Mucosa of descending colon (tissue), 3 donors: Measurements from ENCODE around the gene HPGD. TPM values are rescaled to one million over a fixed set of nuclear protein-coding genes. Genes with fewer than 3 reads are reported as not detected.
"Not testable (repeated sequence)": the region's sequence is repeated elsewhere in the genome, so short reads cannot be mapped to it uniquely, and the experiment has no call there.

Experiments used
- ATAC-seq: fragments of 200-7000 bp; cut with Tn5 transposase; one replicate; pipeline ENCODE4 v1.9.1; 2020; ENCODE audit warnings: mild to moderate bottlenecking, moderate library complexity
- DNase-seq, 3 donors: peaks; one replicate each; pipeline ENCODE4 v3.0.0-alpha.2; 2020
- H3K36me3 ChIP-seq: fragments of 200-600 bp; one replicate; pipeline ENCODE4 v1.8.0; 2021; ENCODE audit warnings: low read depth, mild to moderate bottlenecking
- H3K4me1 ChIP-seq: fragments of 200-600 bp; one replicate; pipeline ENCODE4 v1.8.0; 2021; ENCODE audit warnings: low read depth, mild to moderate bottlenecking
- H3K4me3 ChIP-seq: fragments of 200-600 bp; one replicate; pipeline ENCODE4 v1.8.0; 2021; ENCODE audit warnings: mild to moderate bottlenecking
- H3K9me3 ChIP-seq: fragments of 200-600 bp; one replicate; pipeline ENCODE4 v1.8.0; 2021; ENCODE audit warnings: mild to moderate bottlenecking
- CTCF ChIP-seq: fragments of 200-600 bp; IDR thresholded peaks from one replicate; pipeline ENCODE4 v1.8.0; 2022; ENCODE audit warnings: antibody characterized with exemption, mild to moderate bottlenecking
- intact Hi-C, 2 donors: fragments of 100-400 bp; cut with DNase I in 1 of 2; cut with micrococcal nuclease in 1 of 2; formaldehyde crosslinking; loops; one replicate each; pipeline versions ENCODE4 v1.11.0 to v1.11.1; 2022; cut with DNase I, micrococcal nuclease
- total RNA-seq, 3 donors: library from RNA; stranded (reverse); fragmentation: NEBNext Ultra II Directional in 2 of 3; extraction: Animal tissue kit (Norgen Biotek cat#: 25700) in 2 of 3; gene quantifications; one replicate each; pipeline versions ENCODE4 v1.2.1 to v1.2.4, GENCODE V29; 2021 to 2023
- donor health status: DM: no; HTN: no; CAD: no; lungs with moderate emphysema.
- donor health status: DM: no; HTN: no; CAD: no.
- donor health status: DM: no; HTN: yes; CAD: no.

Gene HPGD
- total RNA-seq, 3 donors from 2014 or later = 177 to 256 (median 237) TPM

DNA sequence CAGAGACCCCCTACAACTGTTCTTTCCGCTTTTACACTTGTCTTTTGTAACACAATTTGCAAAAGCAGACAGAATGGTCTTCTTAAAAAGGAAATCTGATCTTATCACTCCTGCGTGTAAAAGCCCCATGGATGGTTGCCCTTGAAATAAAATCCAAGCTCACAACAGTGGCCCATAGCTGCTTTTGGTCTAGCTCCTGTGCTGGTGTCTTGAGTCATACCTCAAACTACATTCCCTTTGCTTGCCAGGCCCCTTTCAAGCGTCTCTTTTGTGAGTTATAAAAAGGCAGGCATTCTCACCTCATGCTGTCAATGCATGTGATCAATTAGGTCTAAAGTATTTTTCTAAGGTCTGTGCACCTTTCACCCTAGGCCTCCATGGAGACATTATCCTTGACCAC lies 27.6 kb downstream of the HPGD start:
- TF ChIP-seq CTCF = no peak
- H3K4me3 ChIP-seq = no peak overlapping the region
- intact Hi-C loops = no loop called here

GRCh38 chr4:174494146-174494545 lies 28.1 kb downstream of the HPGD start:
- Histone ChIP-seq H3K4me3 (no peak overlapping the region), H3K4me1 (peaks cover 7% of the 10 kb centered on the region), H3K9me3 (no peaks in the 10 kb centered on the region), H3K36me3 (no peaks in the 10 kb centered on the region)
- DNase-seq (no peak), ATAC-seq (no peak)
- intact Hi-C loops = no loop called here
- TF ChIP-seq CTCF = no peak

More for the DNA sequence above, 27.6 kb downstream of the HPGD start:
- Histone ChIP-seq H3K9me3 (no peaks in the 10 kb centered on the region), H3K36me3 (no peaks in the 10 kb centered on the region), H3K4me1 (peaks cover 8% of the 10 kb centered on the region)
- DNase-seq (no peak), ATAC-seq (no peak)

GRCh38 chr4:174490451-174490961 lies 31.8 kb downstream of the HPGD start:
- Histone ChIP-seq H3K4me1 (no peaks in the 10 kb centered on the region), H3K9me3 (no peaks in the 10 kb centered on the region), H3K36me3 (no peaks in the 10 kb centered on the region), H3K4me3 (no peak overlapping the region)
- ATAC-seq (no peak), DNase-seq (no peak)
- no peak for TF ChIP-seq CTCF
- intact Hi-C loops = no loop called here

DNA sequence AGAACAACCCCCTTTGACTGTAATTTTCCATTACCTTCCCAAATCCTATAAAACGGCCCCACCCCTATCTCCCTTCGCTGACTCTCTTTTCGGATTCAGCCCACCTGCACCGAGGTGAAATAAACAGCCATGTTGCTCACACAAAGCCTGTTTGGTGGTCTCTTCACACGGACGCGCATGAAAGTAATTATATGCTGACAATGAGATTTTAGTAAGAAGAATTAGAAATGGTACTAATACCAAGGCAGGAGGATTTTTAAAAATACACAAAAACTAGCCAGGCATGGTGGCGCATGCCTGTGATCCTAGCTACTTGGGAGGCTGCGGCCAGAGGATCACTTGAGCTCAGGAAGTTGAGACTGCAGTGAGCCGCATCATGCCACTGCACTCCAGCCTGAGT lies 33.9 kb downstream of the HPGD start:
- H3K36me3 ChIP-seq, H3K9me3 ChIP-seq, ATAC-seq, DNase-seq, H3K4me1 ChIP-seq, H3K4me3 ChIP-seq, intact Hi-C loops: not testable (repeated sequence)

- Histone ChIP-seq H3K9me3 (no peaks in the 10 kb centered on the region), H3K4me1 (no peaks in the 10 kb centered on the region), H3K4me3 (no peak overlapping the region), H3K36me3 (no peaks in the 10 kb centered on the region)
- no peak for TF ChIP-seq CTCF
- ATAC-seq = no peak
- no peak for DNase-seq
- intact Hi-C loops = no loop called here
Measured at GRCh38 chr4:174485025-174485424, 37.3 kb downstream of the HPGD start.

DNA sequence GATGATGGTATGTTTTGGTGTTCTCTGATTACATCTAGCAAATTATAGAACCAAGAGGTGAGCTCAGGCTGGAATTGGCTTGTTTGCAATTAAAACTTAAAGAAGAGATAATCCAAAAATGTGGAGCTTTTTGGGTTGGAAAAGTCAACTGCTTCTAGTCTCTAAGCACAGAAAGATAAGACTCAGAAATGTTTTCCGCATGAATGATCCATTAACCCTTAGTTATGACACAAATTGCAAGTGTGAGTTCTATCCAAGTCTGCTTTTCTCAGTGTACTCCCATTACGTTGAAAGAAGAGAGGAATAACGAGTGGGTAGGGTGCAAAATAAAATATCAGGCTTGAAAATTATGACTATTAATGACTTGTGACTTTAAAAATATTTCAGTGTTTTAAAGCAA lies 38.5 kb downstream of the HPGD start:
- Histone ChIP-seq H3K4me1 (no peaks in the 10 kb centered on the region), H3K9me3 (no peaks in the 10 kb centered on the region), H3K36me3 (no peaks in the 10 kb centered on the region), H3K4me3 (no peak overlapping the region)
- ATAC-seq (no peak), DNase-seq (no peak)
- no peak for TF ChIP-seq CTCF
- intact Hi-C loops = no loop called here
